ENCODE results near the gene RNF14.

RNF14 gene

GRCh38 chr5:142024771-142025304 is 55.9 kb downstream of the RNF14 start (continued):
- TF ChIP-seq, protein P1, sequence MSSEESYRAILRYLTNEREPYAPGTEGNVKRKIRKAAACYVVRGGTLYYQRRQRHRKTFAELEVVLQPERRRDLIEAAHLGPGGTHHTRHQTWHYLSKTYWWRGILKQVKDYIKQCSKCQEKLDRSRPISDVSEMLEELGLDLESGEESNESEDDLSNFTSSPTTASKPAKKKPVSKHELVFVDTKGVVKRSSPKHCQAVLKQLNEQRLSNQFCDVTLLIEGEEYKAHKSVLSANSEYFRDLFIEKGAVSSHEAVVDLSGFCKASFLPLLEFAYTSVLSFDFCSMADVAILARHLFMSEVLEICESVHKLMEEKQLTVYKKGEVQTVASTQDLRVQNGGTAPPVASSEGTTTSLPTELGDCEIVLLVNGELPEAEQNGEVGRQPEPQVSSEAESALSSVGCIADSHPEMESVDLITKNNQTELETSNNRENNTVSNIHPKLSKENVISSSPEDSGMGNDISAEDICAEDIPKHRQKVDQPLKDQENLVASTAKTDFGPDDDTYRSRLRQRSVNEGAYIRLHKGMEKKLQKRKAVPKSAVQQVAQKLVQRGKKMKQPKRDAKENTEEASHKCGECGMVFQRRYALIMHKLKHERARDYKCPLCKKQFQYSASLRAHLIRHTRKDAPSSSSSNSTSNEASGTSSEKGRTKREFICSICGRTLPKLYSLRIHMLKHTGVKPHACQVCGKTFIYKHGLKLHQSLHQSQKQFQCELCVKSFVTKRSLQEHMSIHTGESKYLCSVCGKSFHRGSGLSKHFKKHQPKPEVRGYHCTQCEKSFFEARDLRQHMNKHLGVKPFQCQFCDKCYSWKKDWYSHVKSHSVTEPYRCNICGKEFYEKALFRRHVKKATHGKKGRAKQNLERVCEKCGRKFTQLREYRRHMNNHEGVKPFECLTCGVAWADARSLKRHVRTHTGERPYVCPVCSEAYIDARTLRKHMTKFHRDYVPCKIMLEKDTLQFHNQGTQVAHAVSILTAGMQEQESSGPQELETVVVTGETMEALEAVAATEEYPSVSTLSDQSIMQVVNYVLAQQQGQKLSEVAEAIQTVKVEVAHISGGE (tag by site-specific recombination; conservative IDR thresholded peaks at IDR 0.05; ENCODE audit: low read depth), result peak; percentile 91
- TF ChIP-seq ZNF16 (tag by site-specific recombination; IDR thresholded peaks at IDR 0.05; ENCODE audit: low read depth), result no peak
- TF ChIP-seq, protein P2, sequence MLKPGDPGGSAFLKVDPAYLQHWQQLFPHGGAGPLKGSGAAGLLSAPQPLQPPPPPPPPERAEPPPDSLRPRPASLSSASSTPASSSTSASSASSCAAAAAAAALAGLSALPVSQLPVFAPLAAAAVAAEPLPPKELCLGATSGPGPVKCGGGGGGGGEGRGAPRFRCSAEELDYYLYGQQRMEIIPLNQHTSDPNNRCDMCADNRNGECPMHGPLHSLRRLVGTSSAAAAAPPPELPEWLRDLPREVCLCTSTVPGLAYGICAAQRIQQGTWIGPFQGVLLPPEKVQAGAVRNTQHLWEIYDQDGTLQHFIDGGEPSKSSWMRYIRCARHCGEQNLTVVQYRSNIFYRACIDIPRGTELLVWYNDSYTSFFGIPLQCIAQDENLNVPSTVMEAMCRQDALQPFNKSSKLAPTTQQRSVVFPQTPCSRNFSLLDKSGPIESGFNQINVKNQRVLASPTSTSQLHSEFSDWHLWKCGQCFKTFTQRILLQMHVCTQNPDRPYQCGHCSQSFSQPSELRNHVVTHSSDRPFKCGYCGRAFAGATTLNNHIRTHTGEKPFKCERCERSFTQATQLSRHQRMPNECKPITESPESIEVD (tag by site-specific recombination; IDR thresholded peaks at IDR 0.05), result no peak
- no peak for TF ChIP-seq ZNF26 (tag by site-specific recombination; IDR thresholded peaks at IDR 0.05)
- TF ChIP-seq ZNF335 (tag by site-specific recombination; conservative IDR thresholded peaks at IDR 0.05), result peak; percentile 76
- TF ChIP-seq OVOL3 (tag by site-specific recombination; IDR thresholded peaks at IDR 0.05), result no peak
- TF ChIP-seq ZSCAN18 (tag by site-specific recombination; IDR thresholded peaks at IDR 0.05), result no peak
- no peak for TF ChIP-seq ZNF571 (tag by site-specific recombination; IDR thresholded peaks at IDR 0.05)
- no peak for TF ChIP-seq ZNF157 (tag by site-specific recombination; IDR thresholded peaks at IDR 0.05)
- TF ChIP-seq ZNF133 (tag by site-specific recombination; IDR thresholded peaks at IDR 0.05), result no peak
- peak; percentile 44 for TF ChIP-seq FEZF1 (tag by site-specific recombination; IDR thresholded peaks at IDR 0.05)
- TF ChIP-seq ZBTB44 (tag by site-specific recombination; IDR thresholded peaks at IDR 0.05), result peak; percentile 36; the same call in 1 of the 2 replicates
- TF ChIP-seq ZNF776 (tag by site-specific recombination; IDR thresholded peaks at IDR 0.05; ENCODE audit: borderline replicate concordance), result no peak
- TF ChIP-seq ZBTB17 (tag by site-specific recombination; IDR thresholded peaks at IDR 0.05), result peak; percentile 83
- peak; percentile 66; the same call in 1 of the 2 replicates for TF ChIP-seq ZBTB48 (tag by site-specific recombination; IDR thresholded peaks at IDR 0.05)
- no peak for TF ChIP-seq ZNF239 (tag by site-specific recombination; IDR thresholded peaks at IDR 0.05)
- TF ChIP-seq ZNF266 (tag by site-specific recombination; IDR thresholded peaks at IDR 0.05; ENCODE audit: low read depth), result no peak
- TF ChIP-seq TRIM28 (IDR thresholded peaks at IDR 0.05; ENCODE audit: borderline replicate concordance, low read length), result peak; percentile 88
- TF ChIP-seq ZNF248 (tag by site-specific recombination; IDR thresholded peaks at IDR 0.05), result no peak
- no peak for TF ChIP-seq ZNF148 (tag by site-specific recombination; IDR thresholded peaks at IDR 0.05; ENCODE audit: borderline replicate concordance)
- TF ChIP-seq KLF1 (tag by site-specific recombination; IDR thresholded peaks at IDR 0.05), result no peak
- no peak for TF ChIP-seq ZNF155 (tag by site-specific recombination; IDR thresholded peaks at IDR 0.05)
- no peak for TF ChIP-seq ZNF677 (tag by site-specific recombination; IDR thresholded peaks at IDR 0.05)
- TF ChIP-seq, protein P3, sequence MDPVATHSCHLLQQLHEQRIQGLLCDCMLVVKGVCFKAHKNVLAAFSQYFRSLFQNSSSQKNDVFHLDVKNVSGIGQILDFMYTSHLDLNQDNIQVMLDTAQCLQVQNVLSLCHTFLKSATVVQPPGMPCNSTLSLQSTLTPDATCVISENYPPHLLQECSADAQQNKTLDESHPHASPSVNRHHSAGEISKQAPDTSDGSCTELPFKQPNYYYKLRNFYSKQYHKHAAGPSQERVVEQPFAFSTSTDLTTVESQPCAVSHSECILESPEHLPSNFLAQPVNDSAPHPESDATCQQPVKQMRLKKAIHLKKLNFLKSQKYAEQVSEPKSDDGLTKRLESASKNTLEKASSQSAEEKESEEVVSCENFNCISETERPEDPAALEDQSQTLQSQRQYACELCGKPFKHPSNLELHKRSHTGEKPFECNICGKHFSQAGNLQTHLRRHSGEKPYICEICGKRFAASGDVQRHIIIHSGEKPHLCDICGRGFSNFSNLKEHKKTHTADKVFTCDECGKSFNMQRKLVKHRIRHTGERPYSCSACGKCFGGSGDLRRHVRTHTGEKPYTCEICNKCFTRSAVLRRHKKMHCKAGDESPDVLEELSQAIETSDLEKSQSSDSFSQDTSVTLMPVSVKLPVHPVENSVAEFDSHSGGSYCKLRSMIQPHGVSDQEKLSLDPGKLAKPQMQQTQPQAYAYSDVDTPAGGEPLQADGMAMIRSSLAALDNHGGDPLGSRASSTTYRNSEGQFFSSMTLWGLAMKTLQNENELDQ (tag by site-specific recombination; IDR thresholded peaks at IDR 0.05; ENCODE audit: low read depth), result no peak
- TF ChIP-seq WT1 (tag by site-specific recombination; IDR thresholded peaks at IDR 0.05), result no peak
- peak; percentile 65; the same call in 1 of the 2 replicates for TF ChIP-seq ZNF660 (tag by site-specific recombination; IDR thresholded peaks at IDR 0.05)

Measured in HEK293 (cell line).